HepG2 (cell line): ENCODE measurements around the gene CAV3. TPM values are rescaled to one million over a fixed set of nuclear protein-coding genes. Genes with fewer than 3 reads are reported as not detected.

ENCODE experiments used
- ATAC-seq: fragments of 200-7000 bp; cut with Tn5 transposase; 3 replicates; pipeline ENCODE4 v1.9.1; 2020; ENCODE audit warnings: mild to moderate bottlenecking, moderate library complexity
- BruUV-seq: library from RNA; stranded (reverse); fragments of 400-500 nt; replicated peaks from 2 replicates; lab custom pipeline; 2021; lab: Mats Ljungman, UMichigan
- CTCF ChIA-PET: fragments of 300-600 bp; formaldehyde crosslinking; extraction: SDS; loops from one replicate; lab custom pipeline; 2021; ENCODE audit warnings: low total read pairs, inconsistent platforms, low intra/inter-chr PET ratio; lab: Yijun Ruan, JAX
- POLR2A ChIA-PET: fragments of 350-600 bp; sonication (Branson Sonifier 250); formaldehyde crosslinking; loops from one replicate; lab custom pipeline; 2020; ENCODE audit warnings: antibody characterized with exemption, inconsistent platforms; lab: Yijun Ruan, JAX
- DNase-seq: peaks from one replicate; pipeline ENCODE4 v3.0.0-alpha.2; 2015; ENCODE audit warnings: low spot score
- FAIRE-seq: peaks from 3 replicates; lab custom pipeline; 2011; peaks lifted over from hg19 to GRCh38; lab: Jason Lieb, UNC
- H2AFZ ChIP-seq: one replicate; pipeline ENCODE4 v1.6.1; 2011; ENCODE audit warnings: low read length, inconsistent platforms
- H3K27ac ChIP-seq: fragments of 300-600 bp; 3 replicates; pipeline ENCODE4 v1.8.0; 2011; ENCODE audit warnings: mixed run types, mild to moderate bottlenecking, mixed read lengths, low read length, inconsistent platforms; ENCODE audit not compliant: insufficient read depth; ENCODE audit errors: extremely low read length
- H3K27me3 ChIP-seq, 2 experiments: fragments of 200-600 bp in 1 of 2; 2 replicates in 1 of 2; 3 replicates in 1 of 2; pipeline versions ENCODE4 v1.6.0 to v1.8.0; 2011; ENCODE audit warnings: low read length in 2 of 2, mild to moderate bottlenecking in 2 of 2, moderate library complexity in 2 of 2, inconsistent platforms in 1 of 2; ENCODE audit not compliant: insufficient read depth in 2 of 2, control insufficient read depth in 1 of 2
- H3K36me3 ChIP-seq, 2 experiments: fragments of 200-600 bp in 1 of 2; replicated peaks in 1 of 2; 2 replicates in 1 of 2; 3 replicates in 1 of 2; pipeline versions ENCODE4 v1.5.1 to v1.8.0; 2011; ENCODE audit warnings: low read length in 2 of 2, inconsistent platforms in 1 of 2; ENCODE audit not compliant: insufficient read depth in 2 of 2, control insufficient read depth in 1 of 2
- H3K4me1 ChIP-seq: 2 replicates; pipeline ENCODE4 v1.5.1; 2012; ENCODE audit warnings: low read length, inconsistent platforms; ENCODE audit not compliant: insufficient read depth
- H3K4me2 ChIP-seq: 2 replicates; pipeline ENCODE4 v1.6.0; 2011; ENCODE audit warnings: low read depth, low read length, inconsistent platforms
- H3K4me3 ChIP-seq, 3 experiments: fragments of 200-600 bp in 1 of 3; sonication (generic), shearing (Covaris generic) in 1 of 3; replicated peaks in 1 of 3; 2 replicates each; pipeline ENCODE4 v1.5.1; 2011 to 2016; ENCODE audit warnings: low read length in 3 of 3, inconsistent platforms in 2 of 3, low read depth in 2 of 3, mild to moderate bottlenecking in 2 of 3, control low read depth in 1 of 3, mixed read lengths in 1 of 3; ENCODE audit not compliant: insufficient read depth in 1 of 3
- H3K79me2 ChIP-seq: one replicate; pipeline ENCODE4 v1.6.1; 2011; ENCODE audit warnings: low read length, inconsistent platforms; ENCODE audit not compliant: insufficient read depth
- H3K9ac ChIP-seq: 2 replicates; pipeline ENCODE4 v1.6.0; 2011; ENCODE audit warnings: mild to moderate bottlenecking, low read depth, low read length, inconsistent platforms; ENCODE audit not compliant: insufficient read depth
- H3K9me3 ChIP-seq: 2 replicates; pipeline ENCODE4 v1.5.1; 2012; ENCODE audit warnings: mild to moderate bottlenecking, low read length
- H4K20me1 ChIP-seq: 2 replicates; pipeline ENCODE4 v1.6.0; 2011; ENCODE audit warnings: inconsistent platforms, mild to moderate bottlenecking, low read length, moderate library complexity; ENCODE audit not compliant: insufficient read depth
- BCL6 ChIP-seq: IDR thresholded peaks from 2 replicates; pipeline ENCODE4 v1.6.1; 2016; ENCODE audit warnings: missing genetic modification reagents, missing compliant biosample characterization
- ETV5 ChIP-seq: IDR thresholded peaks from 2 replicates; pipeline ENCODE4 v1.6.1; 2018; ENCODE audit warnings: missing biosample characterization, missing genetic modification reagents, inconsistent platforms, borderline replicate concordance
- RARA ChIP-seq: IDR thresholded peaks from 2 replicates; pipeline ENCODE4 v1.6.1; 2016; ENCODE audit warnings: missing genetic modification reagents, missing compliant biosample characterization
- TBX2 ChIP-seq: sonication (generic); formaldehyde crosslinking; IDR thresholded peaks from 2 replicates; pipeline ENCODE4 v1.5.0; 2020; ENCODE audit warnings: missing genetic modification reagents, mild to moderate bottlenecking, borderline replicate concordance
- ZFP36 ChIP-seq: fragments of 150-350 bp; IDR thresholded peaks from 2 replicates; pipeline ENCODE4 v1.6.1; 2018; ENCODE audit warnings: borderline replicate concordance, low read length, low read depth; ENCODE audit not compliant: partially characterized antibody
- WGBS: methylation state at CpG from one replicate; pipeline ENCODE4 v1.1.6; 2017; ENCODE audit warnings: low lambda C conversion rate; 5-methylcytosine and 5-hydroxymethylcytosine counted together
- in situ Hi-C: cut with HindIII; loops from 2 replicates; pipeline ENCODE4 v1.10.0; 2017; ENCODE audit warnings: low pct_unique_long_range_greater_than_20kb; ENCODE audit not compliant: extremely low pct_ligation_motif_present
- intact Hi-C: fragments of 100-400 bp; cut with micrococcal nuclease; formaldehyde crosslinking; loops from one replicate; pipeline ENCODE4 v1.10.0; 2022; ENCODE audit not compliant: unreplicated experiment
- polyA plus RNA-seq, 8 experiments: library from polyadenylated mRNA; depleted of rRNA in 3 of 8; stranded (reverse) in 7 of 8; unstranded in 1 of 8; fragments of >200 nt; fragmentation: Illumina TruSeq in 4 of 8; extraction: Trizol in 4 of 8; gene quantifications; 2 replicates each; pipeline versions ENCODE4 v1.2.1 to v1.2.3, GENCODE V29; 2011 to 2016; ENCODE audit warnings: low read depth in 4 of 8, missing spikeins in 1 of 8, mixed read lengths in 1 of 8; ENCODE audit not compliant: insufficient read depth in 1 of 8
- total RNA-seq, 5 experiments: library from RNA; depleted of rRNA; stranded (reverse); fragments of >200 nt; fragmentation: Illumina TruSeq; extraction: Trizol; gene quantifications; 2 replicates each; pipeline ENCODE4 v1.2.3, GENCODE V29; 2016; ENCODE audit warnings: low read depth in 1 of 5
- TF ChIP-seq, protein P1 (sequence below): IDR thresholded peaks from 2 replicates; pipeline ENCODE4 v1.6.1; 2016

The CAV3 gene
- total and polyA plus RNA-seq, 2 of the 13 experiments (the other 11 are each of a cell fraction or from before 2014, with no cell fraction given) = not detected

DNA sequence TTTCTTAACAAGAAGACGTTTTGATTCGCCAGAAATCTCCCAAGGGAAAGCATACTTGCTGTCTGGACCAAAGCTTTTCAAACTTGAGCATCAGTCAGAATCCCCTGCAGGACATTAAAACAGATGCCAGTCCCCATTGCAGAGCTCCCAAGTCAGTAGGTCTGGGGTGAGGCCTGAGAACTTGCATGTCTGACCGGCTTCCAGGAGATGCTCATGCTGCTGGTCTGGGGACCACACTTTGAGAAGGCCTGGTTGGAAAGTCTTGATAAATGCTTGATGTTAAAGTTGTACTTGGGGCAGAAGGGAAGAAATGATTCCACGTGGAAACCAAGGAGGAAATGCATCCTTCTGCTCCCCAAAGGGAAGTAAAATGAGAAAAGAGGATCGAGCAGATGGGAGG lies 24.3 kb upstream of the CAV3 start:
- intact Hi-C loops = no loop called here
- DNase-seq (no peak), FAIRE-seq (no peak), ATAC-seq (no peak)
- Histone ChIP-seq H3K79me2 (no peaks in the 10 kb centered on the region), H2AFZ (no peak overlapping the region), H3K27ac (no peak overlapping the region), H3K4me3 (no peak overlapping the region), H3K9ac (no peak overlapping the region), H3K4me1 (peaks cover 34% of the 10 kb centered on the region), H3K27me3 (peaks cover 3 to 44% of the 10 kb centered on the region in 2 experiments; a peak in 4 of 5 replicates), H3K36me3 (no peaks in the 10 kb centered on the region), H4K20me1 (no peaks in the 10 kb centered on the region), H3K9me3 (no peaks in the 10 kb centered on the region), H3K4me2 (peak overlapping the region; percentile 29; the same call in 1 of the 2 replicates)
- in situ Hi-C loops = no loop called here
- ChIA-PET CTCF (no interaction called here), POLR2A (no interaction called here)
- BruUV-seq = no TSS peak
- WGBS = 20% methylated on average over 4 of the region's 5 CpGs
- TF ChIP-seq, protein P1, sequence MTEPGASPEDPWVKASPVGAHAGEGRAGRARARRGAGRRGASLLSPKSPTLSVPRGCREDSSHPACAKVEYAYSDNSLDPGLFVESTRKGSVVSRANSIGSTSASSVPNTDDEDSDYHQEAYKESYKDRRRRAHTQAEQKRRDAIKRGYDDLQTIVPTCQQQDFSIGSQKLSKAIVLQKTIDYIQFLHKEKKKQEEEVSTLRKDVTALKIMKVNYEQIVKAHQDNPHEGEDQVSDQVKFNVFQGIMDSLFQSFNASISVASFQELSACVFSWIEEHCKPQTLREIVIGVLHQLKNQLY = no peak

DNA sequence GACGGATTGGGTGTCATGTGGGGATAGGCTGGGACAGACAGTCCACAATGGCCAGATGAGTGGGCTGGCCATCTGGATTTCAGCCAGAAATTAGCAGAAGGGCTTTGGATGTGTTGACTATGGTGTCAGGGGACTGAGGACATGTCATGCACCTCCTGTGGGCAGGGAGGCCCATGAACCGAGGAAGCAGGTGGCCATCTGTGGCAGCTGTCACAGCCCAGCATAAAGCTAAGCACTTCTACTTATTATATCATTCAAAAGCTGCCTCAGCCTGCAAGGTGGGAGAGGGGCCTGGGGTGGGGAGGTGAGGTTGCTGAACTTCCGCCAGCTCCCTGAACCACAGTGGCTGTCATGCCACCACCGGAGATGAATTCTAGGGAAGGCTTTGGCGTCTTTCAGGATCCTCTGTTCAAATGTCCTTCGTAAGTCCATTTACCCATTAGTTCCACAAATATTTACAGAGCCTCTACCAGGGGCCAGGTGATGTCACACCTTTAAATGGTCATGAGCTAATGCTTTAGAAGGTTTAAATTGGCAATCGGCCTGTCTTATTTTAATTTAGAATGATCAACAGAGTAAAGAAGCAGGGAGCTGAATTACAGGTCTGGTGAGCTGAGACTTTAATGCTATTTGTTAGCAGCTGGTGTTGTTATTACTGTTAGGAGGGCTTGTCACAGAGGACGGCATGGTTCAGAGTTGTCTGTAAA lies 23.6 kb upstream of the CAV3 start:
- DNase-seq (peak; percentile 10), FAIRE-seq (no peak)
- Histone ChIP-seq H3K4me1 (peaks cover 34% of the 10 kb centered on the region), H3K27ac (no peak overlapping the region), H3K27me3 (peaks cover 3 to 44% of the 10 kb centered on the region in 2 experiments; a peak in 4 of 5 replicates), H3K36me3 (no peaks in the 10 kb centered on the region), H3K9ac (no peak overlapping the region), H3K79me2 (no peaks in the 10 kb centered on the region)
- in situ Hi-C loops (no loop called here), intact Hi-C loops (no loop called here)
- BruUV-seq = no TSS peak
- ChIA-PET POLR2A (no interaction called here), CTCF (no interaction called here)
- TF ChIP-seq BCL6 (CRISPR knock-in tag) (0 out of 2 replicates have a peak, but pooled peaks have one; percentile 18), RARA (CRISPR knock-in tag) (peak; percentile 31; the same call in 1 of the 2 replicates), ETV5 (CRISPR knock-in tag) (peak; percentile 48; the same call in 1 of the 2 replicates), ZFP36 (no peak), TBX2 (0 out of 2 replicates have a peak, but pooled peaks have one; percentile 27)
- TF ChIP-seq, all 625 proteins: peak for 4
- no peak overlapping the region for H3K4me3 ChIP-seq
- H3K9me3 ChIP-seq = no peaks in the 10 kb centered on the region
- H2AFZ ChIP-seq = no peak overlapping the region
- ATAC-seq = peak; percentile 30
- H4K20me1 ChIP-seq = no peaks in the 10 kb centered on the region
- H3K4me2 ChIP-seq = peak overlapping the region; percentile 29; the same call in 1 of the 2 replicates
- WGBS = 19% methylated on average over 7 of the region's 8 CpGs
